ENCODE measurements around the gene ABCC3.

DNA sequence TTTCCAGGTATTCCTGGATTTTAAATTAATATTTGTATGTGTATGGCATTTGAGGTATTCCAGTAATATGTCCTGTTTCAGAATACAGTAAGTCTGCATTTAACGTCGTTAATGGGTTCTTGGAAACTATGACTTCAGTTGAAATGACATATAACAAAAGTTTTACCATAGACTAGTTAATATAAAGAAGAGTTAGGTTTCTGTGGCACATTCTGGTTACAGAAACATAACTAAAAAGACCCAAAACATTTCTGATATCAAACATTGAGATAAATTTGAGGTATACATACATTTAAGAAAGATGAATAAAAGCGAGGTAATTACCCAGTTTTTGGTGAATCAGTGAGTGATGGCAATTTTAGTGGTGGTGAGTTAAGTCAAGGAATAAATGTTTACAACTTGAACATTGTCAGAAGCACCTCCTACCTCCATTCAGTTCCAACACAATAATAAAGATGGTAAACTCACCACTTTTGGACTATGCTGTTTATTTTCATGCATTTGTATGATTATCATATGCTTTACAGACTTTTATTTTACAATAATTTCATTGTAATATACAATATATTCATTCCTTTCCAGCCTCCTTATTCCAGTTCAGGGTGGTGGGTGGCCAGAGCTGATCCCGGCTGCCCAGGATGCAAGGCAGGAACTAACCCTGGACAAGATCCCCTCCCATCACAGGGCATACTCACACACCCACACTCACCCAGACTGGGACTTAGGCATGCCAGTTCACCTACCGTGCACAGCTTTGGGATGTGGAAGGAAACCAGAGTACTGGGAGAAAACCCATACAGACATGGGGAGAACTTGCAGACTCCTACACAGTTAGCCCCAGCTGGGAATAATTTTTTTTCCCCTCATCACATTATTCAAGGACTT, 94.4 kb downstream of the ABCC3 start:
- TF ChIP-seq, protein P1, sequence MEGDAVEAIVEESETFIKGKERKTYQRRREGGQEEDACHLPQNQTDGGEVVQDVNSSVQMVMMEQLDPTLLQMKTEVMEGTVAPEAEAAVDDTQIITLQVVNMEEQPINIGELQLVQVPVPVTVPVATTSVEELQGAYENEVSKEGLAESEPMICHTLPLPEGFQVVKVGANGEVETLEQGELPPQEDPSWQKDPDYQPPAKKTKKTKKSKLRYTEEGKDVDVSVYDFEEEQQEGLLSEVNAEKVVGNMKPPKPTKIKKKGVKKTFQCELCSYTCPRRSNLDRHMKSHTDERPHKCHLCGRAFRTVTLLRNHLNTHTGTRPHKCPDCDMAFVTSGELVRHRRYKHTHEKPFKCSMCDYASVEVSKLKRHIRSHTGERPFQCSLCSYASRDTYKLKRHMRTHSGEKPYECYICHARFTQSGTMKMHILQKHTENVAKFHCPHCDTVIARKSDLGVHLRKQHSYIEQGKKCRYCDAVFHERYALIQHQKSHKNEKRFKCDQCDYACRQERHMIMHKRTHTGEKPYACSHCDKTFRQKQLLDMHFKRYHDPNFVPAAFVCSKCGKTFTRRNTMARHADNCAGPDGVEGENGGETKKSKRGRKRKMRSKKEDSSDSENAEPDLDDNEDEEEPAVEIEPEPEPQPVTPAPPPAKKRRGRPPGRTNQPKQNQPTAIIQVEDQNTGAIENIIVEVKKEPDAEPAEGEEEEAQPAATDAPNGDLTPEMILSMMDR (IDR thresholded peaks at IDR 0.05; ENCODE audit: insufficient read depth, low read length) = no peak
- no peak for TF ChIP-seq GABPA (IDR thresholded peaks at IDR 0.05; ENCODE audit: low read depth)
- TF ChIP-seq, protein P2, sequence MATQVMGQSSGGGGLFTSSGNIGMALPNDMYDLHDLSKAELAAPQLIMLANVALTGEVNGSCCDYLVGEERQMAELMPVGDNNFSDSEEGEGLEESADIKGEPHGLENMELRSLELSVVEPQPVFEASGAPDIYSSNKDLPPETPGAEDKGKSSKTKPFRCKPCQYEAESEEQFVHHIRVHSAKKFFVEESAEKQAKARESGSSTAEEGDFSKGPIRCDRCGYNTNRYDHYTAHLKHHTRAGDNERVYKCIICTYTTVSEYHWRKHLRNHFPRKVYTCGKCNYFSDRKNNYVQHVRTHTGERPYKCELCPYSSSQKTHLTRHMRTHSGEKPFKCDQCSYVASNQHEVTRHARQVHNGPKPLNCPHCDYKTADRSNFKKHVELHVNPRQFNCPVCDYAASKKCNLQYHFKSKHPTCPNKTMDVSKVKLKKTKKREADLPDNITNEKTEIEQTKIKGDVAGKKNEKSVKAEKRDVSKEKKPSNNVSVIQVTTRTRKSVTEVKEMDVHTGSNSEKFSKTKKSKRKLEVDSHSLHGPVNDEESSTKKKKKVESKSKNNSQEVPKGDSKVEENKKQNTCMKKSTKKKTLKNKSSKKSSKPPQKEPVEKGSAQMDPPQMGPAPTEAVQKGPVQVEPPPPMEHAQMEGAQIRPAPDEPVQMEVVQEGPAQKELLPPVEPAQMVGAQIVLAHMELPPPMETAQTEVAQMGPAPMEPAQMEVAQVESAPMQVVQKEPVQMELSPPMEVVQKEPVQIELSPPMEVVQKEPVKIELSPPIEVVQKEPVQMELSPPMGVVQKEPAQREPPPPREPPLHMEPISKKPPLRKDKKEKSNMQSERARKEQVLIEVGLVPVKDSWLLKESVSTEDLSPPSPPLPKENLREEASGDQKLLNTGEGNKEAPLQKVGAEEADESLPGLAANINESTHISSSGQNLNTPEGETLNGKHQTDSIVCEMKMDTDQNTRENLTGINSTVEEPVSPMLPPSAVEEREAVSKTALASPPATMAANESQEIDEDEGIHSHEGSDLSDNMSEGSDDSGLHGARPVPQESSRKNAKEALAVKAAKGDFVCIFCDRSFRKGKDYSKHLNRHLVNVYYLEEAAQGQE (IDR thresholded peaks at IDR 0.05; ENCODE audit: insufficient replicate concordance, low read depth) = no peak

Data from HL-60 (cell line).